IMR-90 (cell line): ENCODE measurements around the gene AGBL1. TPM values are rescaled to one million over a fixed set of nuclear protein-coding genes. Genes with fewer than 3 reads are reported as not detected.

Experiments
- ATAC-seq: fragments of 200-7000 bp; cut with Tn5 transposase; 2 replicates; pipeline ENCODE4 v1.9.1; 2020; ENCODE audit warnings: low read depth, mild to moderate bottlenecking, moderate library complexity
- BruUV-seq: library from RNA; stranded (reverse); fragments of 400-500 nt; replicated peaks from 2 replicates; lab custom pipeline; 2021; lab: Mats Ljungman, UMichigan
- CTCF ChIA-PET: fragments of 300-600 bp; formaldehyde crosslinking; extraction: SDS; loops from one replicate; lab custom pipeline; 2021; ENCODE audit warnings: antibody characterized with exemption; lab: Yijun Ruan, JAX
- POLR2A ChIA-PET: fragments of 300-600 bp; sonication (Branson Sonifier 250); formaldehyde crosslinking; loops from one replicate; lab custom pipeline; 2022; ENCODE audit warnings: antibody characterized with exemption; ENCODE audit not compliant: unreplicated experiment; lab: Charles Lee
- DNase-seq: peaks from one replicate; pipeline ENCODE4 v3.0.0; 2013
- H2AFZ ChIP-seq: replicated peaks from 2 replicates; pipeline ENCODE3; 2013; ENCODE audit warnings: low read length, mild to moderate bottlenecking; ENCODE audit not compliant: poor library complexity
- H2AK5ac ChIP-seq: 2 replicates; pipeline ENCODE4 v1.6.1; 2013; ENCODE audit warnings: low read depth, low read length, inconsistent platforms
- H2AK9ac ChIP-seq: replicated peaks from 2 replicates; pipeline ENCODE3; 2013; ENCODE audit warnings: mild to moderate bottlenecking, low read depth, low read length, moderate library complexity; ENCODE audit not compliant: poor library complexity
- H2BK120ac ChIP-seq: 2 replicates; pipeline ENCODE4 v1.6.1; 2013; ENCODE audit warnings: low read depth, low read length, inconsistent platforms
- H2BK15ac ChIP-seq: 3 replicates; pipeline ENCODE4 v1.6.1; 2013; ENCODE audit warnings: low read depth, low read length, inconsistent platforms
- H2BK20ac ChIP-seq: 2 replicates; pipeline ENCODE4 v1.6.1; 2013; ENCODE audit warnings: low read depth, mild to moderate bottlenecking, inconsistent platforms, low read length, moderate library complexity
- H2BK5ac ChIP-seq: 2 replicates; pipeline ENCODE4 v1.6.1; 2013; ENCODE audit warnings: mild to moderate bottlenecking, low read depth, low read length, inconsistent platforms; ENCODE audit not compliant: poor library complexity, severe bottlenecking
- H3K14ac ChIP-seq: replicated peaks from 2 replicates; pipeline ENCODE4 v1.6.1; 2013; ENCODE audit warnings: low read depth, low read length, inconsistent platforms
- H3K18ac ChIP-seq: 2 replicates; pipeline ENCODE4 v1.6.1; 2013; ENCODE audit warnings: low read depth, low read length, control low read depth
- H3K23ac ChIP-seq: 2 replicates; pipeline ENCODE4 v1.6.1; 2013; ENCODE audit warnings: low read depth, low read length, inconsistent platforms
- H3K27ac ChIP-seq: 2 replicates; pipeline ENCODE4 v1.5.1; 2013; ENCODE audit warnings: mild to moderate bottlenecking, control low read depth, low read length; ENCODE audit not compliant: insufficient read depth
- H3K27me3 ChIP-seq: 2 replicates; pipeline ENCODE4 v1.6.1; 2013; ENCODE audit warnings: low read length; ENCODE audit not compliant: control insufficient read depth, insufficient read depth
- H3K36me3 ChIP-seq: 2 replicates; pipeline ENCODE4 v1.6.1; 2013; ENCODE audit warnings: low read length, mixed read lengths; ENCODE audit not compliant: control insufficient read depth, insufficient read depth
- H3K4ac ChIP-seq: 2 replicates; pipeline ENCODE4 v1.6.1; 2013; ENCODE audit warnings: low read depth, low read length, inconsistent platforms
- H3K4me1 ChIP-seq: 2 replicates; pipeline ENCODE4 v1.6.1; 2013; ENCODE audit warnings: low read length, mixed read lengths; ENCODE audit not compliant: control insufficient read depth, insufficient read depth
- H3K4me2 ChIP-seq: 2 replicates; pipeline ENCODE4 v1.6.1; 2013; ENCODE audit warnings: low read depth, mild to moderate bottlenecking, control low read depth, low read length, moderate library complexity
- H3K4me3 ChIP-seq: 2 replicates; pipeline ENCODE4 v1.5.1; 2013; ENCODE audit warnings: low read depth, mild to moderate bottlenecking, control low read depth, low read length, moderate library complexity; ENCODE audit not compliant: insufficient read depth
- H3K56ac ChIP-seq: 2 replicates; pipeline ENCODE4 v1.6.1; 2013; ENCODE audit warnings: low read length, inconsistent platforms; ENCODE audit not compliant: insufficient read depth; ENCODE audit errors: extremely low read depth
- H3K79me1 ChIP-seq, 2 experiments: 2 replicates each; pipeline ENCODE4 v1.6.1; 2013; ENCODE audit warnings: low read length in 2 of 2, inconsistent platforms in 1 of 2, low read depth in 1 of 2
- H3K9ac ChIP-seq: 2 replicates; pipeline ENCODE4 v1.6.1; 2013; ENCODE audit warnings: low read depth, low read length, control low read depth
- H3K9me1 ChIP-seq: 2 replicates; pipeline ENCODE4 v1.6.1; 2013; ENCODE audit warnings: low read length, inconsistent platforms; ENCODE audit not compliant: insufficient read depth
- H3K9me3 ChIP-seq: 2 replicates; pipeline ENCODE4 v1.6.1; 2013; ENCODE audit warnings: low read length; ENCODE audit not compliant: control insufficient read depth, insufficient read depth
- H4K20me1 ChIP-seq: 2 replicates; pipeline ENCODE4 v1.6.1; 2013; ENCODE audit warnings: low read length, inconsistent platforms; ENCODE audit not compliant: insufficient read depth
- H4K5ac ChIP-seq: 2 replicates; pipeline ENCODE4 v1.6.1; 2013; ENCODE audit warnings: mild to moderate bottlenecking, low read depth, low read length, control low read depth
- H4K8ac ChIP-seq, 2 experiments: 2 replicates each; pipeline ENCODE4 v1.6.1; 2013; ENCODE audit warnings: low read depth in 2 of 2, low read length in 2 of 2, control low read depth in 1 of 2, inconsistent platforms in 1 of 2
- H4K91ac ChIP-seq: 2 replicates; pipeline ENCODE4 v1.6.1; 2013; ENCODE audit warnings: low read depth, low read length, inconsistent platforms; ENCODE audit not compliant: insufficient read depth
- BHLHE40 ChIP-seq: fragments of 150-350 bp; IDR thresholded peaks from 2 replicates; pipeline ENCODE4 v1.6.1; 2016; ENCODE audit warnings: mild to moderate bottlenecking, low read depth, low read length
- CEBPB ChIP-seq: IDR thresholded peaks from 2 replicates; pipeline ENCODE4 v1.6.1; 2012; ENCODE audit warnings: low read depth, low read length, improper control_type of control experiment
- CHD1 ChIP-seq: IDR thresholded peaks from 2 replicates; pipeline ENCODE4 v1.6.1; 2012; ENCODE audit warnings: low read depth, low read length, improper control_type of control experiment
- CTCF ChIP-seq: conservative IDR thresholded peaks from 2 replicates; pipeline ENCODE4 v1.5.1; 2012; ENCODE audit warnings: mild to moderate bottlenecking, low read depth, low read length, improper control_type of control experiment
- ELK1 ChIP-seq: fragments of 150-350 bp; IDR thresholded peaks from 2 replicates; pipeline ENCODE4 v1.6.1; 2016; ENCODE audit warnings: low read depth, mild to moderate bottlenecking, low read length, moderate library complexity, borderline replicate concordance
- FOS ChIP-seq: fragments of 150-350 bp; IDR thresholded peaks from 2 replicates; pipeline ENCODE4 v1.6.1; 2016; ENCODE audit warnings: low read depth, low read length
- MAFK ChIP-seq: IDR thresholded peaks from 2 replicates; pipeline ENCODE4 v1.6.1; 2012; ENCODE audit warnings: low read depth, low read length, improper control_type of control experiment
- NFE2L2 ChIP-seq: fragments of 150-350 bp; IDR thresholded peaks from 2 replicates; pipeline ENCODE4 v1.6.1; 2016; ENCODE audit warnings: low read depth, mild to moderate bottlenecking, low read length
- RCOR1 ChIP-seq: IDR thresholded peaks from 2 replicates; pipeline ENCODE4 v1.6.1; 2012; ENCODE audit warnings: mild to moderate bottlenecking, low read length, improper control_type of control experiment; ENCODE audit not compliant: insufficient replicate concordance
- RFX5 ChIP-seq: IDR thresholded peaks from 2 replicates; pipeline ENCODE4 v1.8.0; 2012; ENCODE audit warnings: low read depth, mild to moderate bottlenecking, low read length, moderate library complexity
- USF2 ChIP-seq: fragments of 150-350 bp; IDR thresholded peaks from 2 replicates; pipeline ENCODE4 v1.6.1; 2017; ENCODE audit warnings: mild to moderate bottlenecking, antibody characterized with exemption, low read length, low read depth
- WGBS, 2 experiments: methylation state at CpG; one replicate each; pipeline versions ENCODE4 v1.1.5 to v1.1.7; 2013; ENCODE audit warnings: missing lambda C conversion rate in 2 of 2; ENCODE audit not compliant: insufficient read length in 1 of 2; ENCODE audit errors: extremely low coverage in 2 of 2; 5-methylcytosine and 5-hydroxymethylcytosine counted together
- dilution Hi-C: fragments of 300-500 bp; cut with HindIII; formaldehyde crosslinking; loops from one replicate; pipeline ENCODE4 v1.14.3; 2018; ENCODE audit warnings: low sequenced_read_pairs; ENCODE audit not compliant: unreplicated experiment
- in situ Hi-C: fragments of 300-500 bp; cut with MboI; formaldehyde crosslinking; loops from 3 replicates; pipeline ENCODE4 v1.14.3; 2019; ENCODE audit warnings: low sequenced_read_pairs, inconsistent platforms, mixed read lengths
- intact Hi-C: fragments of 100-400 bp; cut with micrococcal nuclease; formaldehyde crosslinking; loops from 2 replicates; pipeline ENCODE4 v1.10.0; 2022
- polyA plus RNA-seq, 3 experiments: library from polyadenylated mRNA; depleted of rRNA; stranded (reverse); fragments of >200 nt; gene quantifications; 2 replicates each; pipeline ENCODE4 v1.2.3, GENCODE V29; 2012; ENCODE audit warnings: low replicate concordance in 1 of 3
- total RNA-seq: library from RNA; depleted of rRNA; stranded (reverse); fragments of >200 nt; gene quantifications from 2 replicates; pipeline ENCODE4 v1.2.3, GENCODE V29; 2012

AGBL1 gene
- total and polyA plus RNA-seq, 2 of the 4 experiments (the other 2 are of a cell fraction): not detected

- dilution Hi-C loops: no loop called here
- 57% methylated on average over 1 of the region's 2 CpGs; no CpG with 5 or more reads in 1 of the 2 experiments for WGBS, 2 experiments
- H2AK5ac ChIP-seq: no peak overlapping the region
- H3K4ac ChIP-seq: no peak overlapping the region
- H3K56ac ChIP-seq: no peak overlapping the region
- H3K9ac ChIP-seq: no peak overlapping the region
- no peak overlapping the region for H2AK9ac ChIP-seq
- no peaks in the 10 kb centered on the region for H3K9me1 ChIP-seq
- H3K4me2 ChIP-seq: no peak overlapping the region
- H3K9me3 ChIP-seq: peaks cover 2% of the 10 kb centered on the region; the same call in 1 of the 2 replicates
- no peak for DNase-seq
- no peaks in the 10 kb centered on the region for H4K20me1 ChIP-seq
- in situ Hi-C loops: no loop called here
- H2AFZ ChIP-seq: no peak overlapping the region
- no peaks in the 10 kb centered on the region for H3K79me1 ChIP-seq
- no peak overlapping the region for H2BK5ac ChIP-seq
- no peak overlapping the region for H3K27ac ChIP-seq
- BruUV-seq: no TSS peak
- ATAC-seq: no peak
- CTCF ChIA-PET: no interaction called here
- H3K36me3 ChIP-seq: no peaks in the 10 kb centered on the region
- no peak overlapping the region for H4K8ac ChIP-seq
- H3K4me3 ChIP-seq: no peak overlapping the region
- no peak overlapping the region for H4K91ac ChIP-seq
- no peak overlapping the region for H3K18ac ChIP-seq
- intact Hi-C loops: no loop called here
- POLR2A ChIA-PET: no interaction called here
- H3K14ac ChIP-seq: no peak overlapping the region
- TF ChIP-seq USF2: no peak
- TF ChIP-seq ELK1: no peak
- TF ChIP-seq CEBPB: no peak
- TF ChIP-seq RFX5: no peak
- TF ChIP-seq CTCF: no peak
- TF ChIP-seq NFE2L2: no peak
- no peak for TF ChIP-seq FOS
- no peak for TF ChIP-seq RCOR1
- no peak for TF ChIP-seq BHLHE40
- no peak for TF ChIP-seq CHD1
- TF ChIP-seq MAFK: no peak
- H2BK120ac ChIP-seq: no peak overlapping the region
- H4K5ac ChIP-seq: no peak overlapping the region
- H2BK20ac ChIP-seq: no peak overlapping the region
- H2BK15ac ChIP-seq: no peak overlapping the region
- no peaks in the 10 kb centered on the region for H3K4me1 ChIP-seq
- H3K27me3 ChIP-seq: no peaks in the 10 kb centered on the region
- no peak overlapping the region for H3K23ac ChIP-seq
These were observed 426.7 kb downstream of the AGBL1 start for GRCh38 chr15:86506401-86506800.
